ENCODE measurements around the gene BRCA2. TPM values are rescaled to one million over a fixed set of nuclear protein-coding genes. Genes with fewer than 3 reads are reported as not detected.

Gene BRCA2
- total RNA-seq, 2 experiments from 2014 or later = 1.9 to 2.4 TPM

GRCh38 chr13:32282096-32282711 lies 33.1 kb upstream of the BRCA2 start:
- H3K36me3 Mint-ChIP-seq (ENCODE audit: low read depth) = peaks cover 20% of the 10 kb centered on the region
- no peak overlapping the region for H3K4me3 Mint-ChIP-seq
- ChIA-PET CTCF (no interaction called here), POLR2A (no interaction called here)
- intact Hi-C loops (cut with DNase I, micrococcal nuclease) = no loop called here
- H3K9me3 Mint-ChIP-seq = no peaks in the 10 kb centered on the region
- no peaks in the 10 kb centered on the region for H3K4me1 ChIP-seq (ENCODE audit: insufficient read depth, low read length)
- H3K4me3 ChIP-seq (ENCODE audit: low read length) = no peak overlapping the region
- H3K4me1 Mint-ChIP-seq (ENCODE audit: low read depth) = no peaks in the 10 kb centered on the region
- DNase-seq = no peak
- no peak for ATAC-seq (ENCODE audit: poor library complexity)
- H3K27ac ChIP-seq (ENCODE audit: low read depth in 1 of 2, low read length in 2 of 2) = no peak overlapping the region
- no peak for TF ChIP-seq CTCF (IDR thresholded peaks at IDR 0.05)
- no peak overlapping the region for H3K27ac Mint-ChIP-seq
- no peaks in the 10 kb centered on the region for H3K27me3 ChIP-seq (ENCODE audit: control insufficient read depth in 1 of 2, insufficient read depth in 2 of 2, low read length in 2 of 2)
- no peaks in the 10 kb centered on the region for H3K27me3 Mint-ChIP-seq
- peaks cover 5% of the 10 kb centered on the region for H3K36me3 ChIP-seq (ENCODE audit: insufficient read depth, low read length)
- no peaks in the 10 kb centered on the region for H3K9me3 ChIP-seq (ENCODE audit: control insufficient read depth in 1 of 2, insufficient read depth in 1 of 2, low read length in 2 of 2)

GRCh38 chr13:32284927-32285632 lies 30.2 kb upstream of the BRCA2 start:
- ChIA-PET CTCF (no interaction called here), POLR2A (no interaction called here)
- no peaks in the 10 kb centered on the region for H3K9me3 ChIP-seq (ENCODE audit: control insufficient read depth in 1 of 2, insufficient read depth in 1 of 2, low read length in 2 of 2)
- no peaks in the 10 kb centered on the region for H3K4me1 ChIP-seq (ENCODE audit: insufficient read depth, low read length)
- no peak overlapping the region for H3K27ac ChIP-seq (ENCODE audit: low read depth in 1 of 2, low read length in 2 of 2)
- TF ChIP-seq CTCF (IDR thresholded peaks at IDR 0.05) = no peak
- H3K9me3 Mint-ChIP-seq = no peaks in the 10 kb centered on the region
- intact Hi-C loops (cut with DNase I, micrococcal nuclease) = no loop called here
- no peak for ATAC-seq (ENCODE audit: poor library complexity)
- no peak for DNase-seq
- H3K36me3 ChIP-seq (ENCODE audit: insufficient read depth, low read length) = no peaks in the 10 kb centered on the region
- no peaks in the 10 kb centered on the region for H3K27me3 Mint-ChIP-seq
- no peaks in the 10 kb centered on the region for H3K27me3 ChIP-seq (ENCODE audit: control insufficient read depth in 1 of 2, insufficient read depth in 2 of 2, low read length in 2 of 2)
- no peak overlapping the region for H3K4me3 Mint-ChIP-seq
- H3K4me1 Mint-ChIP-seq (ENCODE audit: low read depth) = no peaks in the 10 kb centered on the region
- no peak overlapping the region for H3K27ac Mint-ChIP-seq
- no peaks in the 10 kb centered on the region for H3K36me3 Mint-ChIP-seq (ENCODE audit: low read depth)
- H3K4me3 ChIP-seq (ENCODE audit: low read length) = no peak overlapping the region

- H3K9me3 ChIP-seq (ENCODE audit: control insufficient read depth in 1 of 2, insufficient read depth in 1 of 2, low read length in 2 of 2) = no peaks in the 10 kb centered on the region
- ATAC-seq (ENCODE audit: poor library complexity) (no peak), DNase-seq (no peak)
- ChIA-PET POLR2A (no interaction called here), CTCF (no interaction called here)
- H3K4me1 ChIP-seq (ENCODE audit: insufficient read depth, low read length) = no peaks in the 10 kb centered on the region
- Mint-ChIP-seq H3K4me3 (no peak overlapping the region), H3K36me3 (ENCODE audit: low read depth) (peaks cover 3% of the 10 kb centered on the region), H3K4me1 (ENCODE audit: low read depth) (no peaks in the 10 kb centered on the region), H3K27ac (no peak overlapping the region), H3K27me3 (no peaks in the 10 kb centered on the region), H3K9me3 (no peaks in the 10 kb centered on the region)
- H3K27me3 ChIP-seq (ENCODE audit: control insufficient read depth in 1 of 2, insufficient read depth in 2 of 2, low read length in 2 of 2) = no peaks in the 10 kb centered on the region
- TF ChIP-seq CTCF (IDR thresholded peaks at IDR 0.05) = no peak
- no peak overlapping the region for H3K4me3 ChIP-seq (ENCODE audit: low read length)
- H3K36me3 ChIP-seq (ENCODE audit: insufficient read depth, low read length) = no peaks in the 10 kb centered on the region
- H3K27ac ChIP-seq (ENCODE audit: low read depth in 1 of 2, low read length in 2 of 2) = no peak overlapping the region
- intact Hi-C loops (cut with DNase I, micrococcal nuclease) = no loop called here
These were observed 29.7 kb upstream of the BRCA2 start for GRCh38 chr13:32285633-32285965.
